ENCODE data around the gene ZNF202.

- TF ChIP-seq, protein P1, sequence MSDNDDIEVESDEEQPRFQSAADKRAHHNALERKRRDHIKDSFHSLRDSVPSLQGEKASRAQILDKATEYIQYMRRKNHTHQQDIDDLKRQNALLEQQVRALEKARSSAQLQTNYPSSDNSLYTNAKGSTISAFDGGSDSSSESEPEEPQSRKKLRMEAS (IDR thresholded peaks at IDR 0.05): no peak
- TF ChIP-seq ZBTB7A (IDR thresholded peaks at IDR 0.05; ENCODE audit: low read depth) (no peak), TAF1 (IDR thresholded peaks at IDR 0.05; ENCODE audit: low read depth) (no peak), RAD21 (IDR thresholded peaks at IDR 0.05; ENCODE audit: low read depth) (no peak), YY1 (IDR thresholded peaks at IDR 0.05; ENCODE audit: low read depth) (no peak), EP300 (IDR thresholded peaks at IDR 0.05; ENCODE audit: borderline replicate concordance) (no peak), REST (IDR thresholded peaks at IDR 0.05; ENCODE audit: low read depth) (no peak), FOXM1 (IDR thresholded peaks at IDR 0.05; ENCODE audit: borderline replicate concordance, low read depth) (no peak), CEBPB (IDR thresholded peaks at IDR 0.05) (no peak), CREB1 (IDR thresholded peaks at IDR 0.05; ENCODE audit: low read depth) (no peak), EGR1 (IDR thresholded peaks at IDR 0.05) (no peak)
Measured at GRCh38 chr11:123683428-123684170, 57.9 kb downstream of the ZNF202 start.
